AG09319 (cell line): ENCODE results near the gene OGDHL.

Experiments used
- DNase-seq: peaks from one replicate; pipeline ENCODE4 v3.0.0-alpha.2; 2010; ENCODE audit warnings: low read depth; ENCODE audit errors: extremely low read depth
- CTCF ChIP-seq: IDR thresholded peaks from 2 replicates; pipeline ENCODE4 v1.5.1; 2011; ENCODE audit warnings: low read depth, mild to moderate bottlenecking, inconsistent platforms, low read length, moderate library complexity

OGDHL gene

GRCh38 chr10:49749556-49750491, 12.3 kb downstream of the OGDHL start:
- DNase-seq = no peak
- TF ChIP-seq CTCF = no peak

- DNase-seq = no peak
- no peak for TF ChIP-seq CTCF
Observed at GRCh38 chr10:49749144-49749543, 13.0 kb downstream of the OGDHL start.

GRCh38 chr10:49748006-49748405, 14.1 kb downstream of the OGDHL start:
- no peak for TF ChIP-seq CTCF
- DNase-seq = no peak

- no peak for TF ChIP-seq CTCF
- no peak for DNase-seq
Observed at GRCh38 chr10:49747303-49747646, 14.8 kb downstream of the OGDHL start.

- no peak for TF ChIP-seq CTCF
- no peak for DNase-seq
Observed at GRCh38 chr10:49746626-49747302, 15.4 kb downstream of the OGDHL start.

GRCh38 chr10:49745756-49746155, 16.4 kb downstream of the OGDHL start:
- no peak for TF ChIP-seq CTCF
- no peak for DNase-seq

GRCh38 chr10:49744924-49745605, 17.1 kb downstream of the OGDHL start:
- no peak for DNase-seq

More at GRCh38 chr10:49744924-49745605, 17.1 kb downstream of the OGDHL start:
- no peak for TF ChIP-seq CTCF
